ENCODE data around the gene GFOD2. TPM values are rescaled to one million over a fixed set of nuclear protein-coding genes. Genes with fewer than 3 reads are reported as not detected.

GFOD2 gene
- total and polyA plus RNA-seq, 2 of the 13 experiments (the other 11 are each of a cell fraction or from before 2014, with no cell fraction given), result 11.1 to 17.2 TPM

GRCh38 chr16:67726106-67727034 lies 7.3 kb upstream of the GFOD2 start (continued):
- TF ChIP-seq, protein P1, sequence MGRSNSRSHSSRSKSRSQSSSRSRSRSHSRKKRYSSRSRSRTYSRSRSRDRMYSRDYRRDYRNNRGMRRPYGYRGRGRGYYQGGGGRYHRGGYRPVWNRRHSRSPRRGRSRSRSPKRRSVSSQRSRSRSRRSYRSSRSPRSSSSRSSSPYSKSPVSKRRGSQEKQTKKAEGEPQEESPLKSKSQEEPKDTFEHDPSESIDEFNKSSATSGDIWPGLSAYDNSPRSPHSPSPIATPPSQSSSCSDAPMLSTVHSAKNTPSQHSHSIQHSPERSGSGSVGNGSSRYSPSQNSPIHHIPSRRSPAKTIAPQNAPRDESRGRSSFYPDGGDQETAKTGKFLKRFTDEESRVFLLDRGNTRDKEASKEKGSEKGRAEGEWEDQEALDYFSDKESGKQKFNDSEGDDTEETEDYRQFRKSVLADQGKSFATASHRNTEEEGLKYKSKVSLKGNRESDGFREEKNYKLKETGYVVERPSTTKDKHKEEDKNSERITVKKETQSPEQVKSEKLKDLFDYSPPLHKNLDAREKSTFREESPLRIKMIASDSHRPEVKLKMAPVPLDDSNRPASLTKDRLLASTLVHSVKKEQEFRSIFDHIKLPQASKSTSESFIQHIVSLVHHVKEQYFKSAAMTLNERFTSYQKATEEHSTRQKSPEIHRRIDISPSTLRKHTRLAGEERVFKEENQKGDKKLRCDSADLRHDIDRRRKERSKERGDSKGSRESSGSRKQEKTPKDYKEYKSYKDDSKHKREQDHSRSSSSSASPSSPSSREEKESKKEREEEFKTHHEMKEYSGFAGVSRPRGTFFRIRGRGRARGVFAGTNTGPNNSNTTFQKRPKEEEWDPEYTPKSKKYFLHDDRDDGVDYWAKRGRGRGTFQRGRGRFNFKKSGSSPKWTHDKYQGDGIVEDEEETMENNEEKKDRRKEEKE (IDR thresholded peaks at IDR 0.05), result no peak
- no peak for TF ChIP-seq ZNF605 (CRISPR knock-in tag; IDR thresholded peaks at IDR 0.05)
- TF ChIP-seq, protein P2, sequence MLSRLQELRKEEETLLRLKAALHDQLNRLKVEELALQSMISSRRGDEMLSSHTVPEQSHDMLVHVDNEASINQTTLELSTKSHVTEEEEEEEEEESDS (CRISPR knock-in tag; IDR thresholded peaks at IDR 0.05; ENCODE audit: borderline replicate concordance), result no peak
- peak; percentile 92 for TF ChIP-seq JUND (CRISPR knock-in tag; IDR thresholded peaks at IDR 0.05)
- no peak for TF ChIP-seq JARID2 (CRISPR knock-in tag; IDR thresholded peaks at IDR 0.05; ENCODE audit: insufficient replicate concordance)
- TF ChIP-seq ZNF766 (CRISPR knock-in tag; IDR thresholded peaks at IDR 0.05; ENCODE audit: borderline replicate concordance), result no peak
- TF ChIP-seq ZNF558 (CRISPR knock-in tag; IDR thresholded peaks at IDR 0.05; ENCODE audit: borderline replicate concordance), result no peak
- no peak; the same call in 1 of the 2 replicates for TF ChIP-seq ZNF143 (CRISPR knock-in tag; IDR thresholded peaks at IDR 0.05)
- TF ChIP-seq ZNF782 (CRISPR knock-in tag; IDR thresholded peaks at IDR 0.05; ENCODE audit: borderline replicate concordance), result no peak
- no peak for TF ChIP-seq BCL3 (CRISPR knock-in tag; IDR thresholded peaks at IDR 0.05)
- TF ChIP-seq RORA (CRISPR knock-in tag; IDR thresholded peaks at IDR 0.05), result no peak
- TF ChIP-seq ZSCAN12 (CRISPR knock-in tag; IDR thresholded peaks at IDR 0.05), result no peak
- TF ChIP-seq KMT2A (CRISPR knock-in tag; IDR thresholded peaks at IDR 0.05), result no peak
- TF ChIP-seq NR2F1 (CRISPR knock-in tag; IDR thresholded peaks at IDR 0.05), result peak; percentile 90 to 98
- TF ChIP-seq JUN (CRISPR knock-in tag; IDR thresholded peaks at IDR 0.05), result peak; percentile 79; the same call in 1 of the 2 replicates
- TF ChIP-seq FOXA3 (CRISPR knock-in tag; IDR thresholded peaks at IDR 0.05), result no peak; the same call in none of the 2 replicates
- TF ChIP-seq, protein P3, sequence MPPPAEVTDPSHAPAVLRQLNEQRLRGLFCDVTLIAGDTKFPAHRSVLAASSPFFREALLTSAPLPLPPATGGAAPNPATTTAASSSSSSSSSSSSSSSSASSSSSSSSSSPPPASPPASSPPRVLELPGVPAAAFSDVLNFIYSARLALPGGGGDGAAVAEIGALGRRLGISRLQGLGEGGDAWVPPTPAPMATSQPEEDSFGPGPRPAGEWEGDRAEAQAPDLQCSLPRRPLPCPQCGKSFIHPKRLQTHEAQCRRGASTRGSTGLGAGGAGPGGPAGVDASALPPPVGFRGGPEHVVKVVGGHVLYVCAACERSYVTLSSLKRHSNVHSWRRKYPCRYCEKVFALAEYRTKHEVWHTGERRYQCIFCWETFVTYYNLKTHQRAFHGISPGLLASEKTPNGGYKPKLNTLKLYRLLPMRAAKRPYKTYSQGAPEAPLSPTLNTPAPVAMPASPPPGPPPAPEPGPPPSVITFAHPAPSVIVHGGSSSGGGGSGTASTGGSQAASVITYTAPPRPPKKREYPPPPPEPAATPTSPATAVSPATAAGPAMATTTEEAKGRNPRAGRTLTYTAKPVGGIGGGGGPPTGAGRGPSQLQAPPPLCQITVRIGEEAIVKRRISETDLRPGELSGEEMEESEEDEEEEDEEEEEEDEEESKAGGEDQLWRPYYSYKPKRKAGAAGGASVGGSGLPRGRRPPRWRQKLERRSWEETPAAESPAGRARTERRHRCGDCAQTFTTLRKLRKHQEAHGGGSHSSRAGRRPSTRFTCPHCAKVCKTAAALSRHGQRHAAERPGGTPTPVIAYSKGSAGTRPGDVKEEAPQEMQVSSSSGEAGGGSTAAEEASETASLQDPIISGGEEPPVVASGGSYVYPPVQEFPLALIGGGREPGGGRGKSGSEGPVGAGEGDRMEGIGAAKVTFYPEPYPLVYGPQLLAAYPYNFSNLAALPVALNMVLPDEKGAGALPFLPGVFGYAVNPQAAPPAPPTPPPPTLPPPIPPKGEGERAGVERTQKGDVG (CRISPR knock-in tag; IDR thresholded peaks at IDR 0.05; ENCODE audit: borderline replicate concordance), result 0 out of 2 replicates have a peak, but pooled peaks have one; percentile 47
- no peak; the same call in 1 of the 2 replicates for TF ChIP-seq GABPB1 (CRISPR knock-in tag; IDR thresholded peaks at IDR 0.05)
- TF ChIP-seq RFX1 (IDR thresholded peaks at IDR 0.05), result no peak
- no peak for TF ChIP-seq HHEX (CRISPR knock-in tag; IDR thresholded peaks at IDR 0.05)
- no peak for TF ChIP-seq MBNL3 (CRISPR knock-in tag; conservative IDR thresholded peaks at IDR 0.05)
- peak; percentile 40; the same call in 1 of the 2 replicates for TF ChIP-seq ZNF121 (CRISPR knock-in tag; IDR thresholded peaks at IDR 0.05)
